Stomach (tissue), 9 donors: ENCODE results near the gene ASB16. TPM values are rescaled to one million over a fixed set of nuclear protein-coding genes. Genes with fewer than 3 reads are reported as not detected.
A peak's percentile ranks its signal among the peaks of the same experiment; 100 is the strongest.

Experiments
- DNase-seq, 2 donors: peaks; one replicate each; pipeline versions ENCODE4 v3.0.0 to v3.0.0-alpha.2; 2013 to 2019
- H3K27ac ChIP-seq, 5 donors: fragments of 200-600 bp in 4 of 5; sonication (generic) in 4 of 5; one replicate each; pipeline ENCODE4 v1.5.1; 2013 to 2019; ENCODE audit warnings: mild to moderate bottlenecking in 1 of 5, moderate library complexity in 1 of 5
- H3K27me3 ChIP-seq, 3 donors: fragments of 200-600 bp; sonication (generic); one replicate each; pipeline ENCODE4 v1.5.1; 2017 to 2019; ENCODE audit warnings: mixed run types in 1 of 3
- H3K36me3 ChIP-seq, 4 donors: fragments of 200-600 bp; sonication (generic); 1 replicate in 3 of 4; 2 replicates in 1 of 4; pipeline ENCODE4 v1.5.1; 2016 to 2019
- H3K4me1 ChIP-seq, 4 donors: fragments of 200-600 bp; sonication (generic); one replicate each; pipeline ENCODE4 v1.5.1; 2016 to 2019
- H3K4me3 ChIP-seq, 4 donors: fragments of 200-600 bp; sonication (generic) in 3 of 4; one replicate each; pipeline ENCODE4 v1.5.1; 2016 to 2019; ENCODE audit warnings: mild to moderate bottlenecking in 1 of 4
- H3K9me3 ChIP-seq, 4 donors: fragments of 200-600 bp; sonication (generic); one replicate each; pipeline ENCODE4 v1.5.1; 2016 to 2019
- EP300 ChIP-seq: sonication (generic); formaldehyde crosslinking; IDR thresholded peaks from one replicate; pipeline ENCODE4 v1.6.1; 2017; ENCODE audit warnings: antibody characterized with exemption
- POLR2A ChIP-seq, 4 donors: fragments of 450-650 bp; IDR thresholded peaks; one replicate each; pipeline ENCODE4 v1.6.1; 2016; ENCODE audit warnings: antibody characterized with exemption in 4 of 4, control low read depth in 2 of 4, mild to moderate bottlenecking in 1 of 4, moderate library complexity in 1 of 4
- POLR2AphosphoS5 ChIP-seq, 3 donors: sonication (generic); formaldehyde crosslinking; IDR thresholded peaks; one replicate each; pipeline ENCODE4 v1.6.1; 2016; ENCODE audit warnings: antibody characterized with exemption in 3 of 3
- WGBS, 5 donors: extraction: QIAGEN DNeasy Blood & Tissue Kit in 3 of 5; methylation state at CpG; one replicate each; pipeline versions ENCODE4 v1.1.5 to v1.1.7; 2013 to 2018; 5-methylcytosine and 5-hydroxymethylcytosine counted together
- intact Hi-C: fragments of 100-400 bp; cut with DNase I; formaldehyde crosslinking; loops from one replicate; pipeline ENCODE4 v1.15.1; 2023; ENCODE audit warnings: low total_unique reads
- polyA plus RNA-seq, 3 donors: library from polyadenylated mRNA; stranded (reverse); fragments of 200-250 nt; gene quantifications; one replicate each; pipeline ENCODE4 v1.2.3, GENCODE V29; 2013
- total RNA-seq, 5 donors: library from RNA; depleted of rRNA; stranded (reverse); fragments of >200 nt; gene quantifications; one replicate each; pipeline versions ENCODE4 v1.1.0 to v1.2.3, GENCODE V29; 2014 to 2016
- TF ChIP-seq, protein P1 (sequence below), 7 experiments: fragments of 450-650 bp in 4 of 7; fragments of 200-600 bp in 3 of 7; sonication (generic) in 3 of 7; IDR thresholded peaks; one replicate each; pipeline ENCODE4 v1.5.1; 2016 to 2019; ENCODE audit warnings: antibody characterized with exemption in 7 of 7, control low read depth in 2 of 7, mild to moderate bottlenecking in 1 of 7
- donor health status: healthy with polysubstance abuse.
- donor health status: Bipolar disorder and iron deficiency.
- donor health status: healthy.

ASB16 gene
- total and polyA plus RNA-seq, 8 donors: 0.30 to 0.73 (median 0.31) TPM; not detected in 5

DNA sequence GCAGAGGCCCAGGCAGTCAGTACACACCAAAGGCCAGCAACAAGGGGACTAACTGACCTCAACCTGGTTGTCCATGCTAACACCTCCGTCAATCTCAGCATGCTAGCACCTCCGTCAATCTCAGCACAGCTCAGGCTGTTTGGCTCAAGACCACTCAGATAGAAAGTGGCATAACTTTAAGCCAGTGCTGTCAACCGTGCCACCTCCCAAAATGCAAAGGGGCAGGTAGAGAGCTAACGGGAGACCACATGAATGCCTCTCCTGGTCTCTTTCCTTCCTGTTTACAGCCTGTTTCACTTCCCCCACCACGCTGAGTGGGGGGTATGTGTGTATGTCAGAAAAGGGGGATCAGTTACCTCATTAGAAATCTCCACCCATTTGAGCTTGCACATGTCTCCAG is 45.7 kb downstream of the ASB16 start:
- no peaks in the 10 kb centered on the region for H3K9me3 ChIP-seq
- 75 to 86% (median 81%) methylated on average over 5 of the region's 5 CpGs for WGBS, 5 donors
- TF ChIP-seq POLR2AphosphoS5 (IDR thresholded peaks at IDR 0.05): no peak
- no peak for TF ChIP-seq POLR2A (IDR thresholded peaks at IDR 0.05)
- TF ChIP-seq, protein P1, sequence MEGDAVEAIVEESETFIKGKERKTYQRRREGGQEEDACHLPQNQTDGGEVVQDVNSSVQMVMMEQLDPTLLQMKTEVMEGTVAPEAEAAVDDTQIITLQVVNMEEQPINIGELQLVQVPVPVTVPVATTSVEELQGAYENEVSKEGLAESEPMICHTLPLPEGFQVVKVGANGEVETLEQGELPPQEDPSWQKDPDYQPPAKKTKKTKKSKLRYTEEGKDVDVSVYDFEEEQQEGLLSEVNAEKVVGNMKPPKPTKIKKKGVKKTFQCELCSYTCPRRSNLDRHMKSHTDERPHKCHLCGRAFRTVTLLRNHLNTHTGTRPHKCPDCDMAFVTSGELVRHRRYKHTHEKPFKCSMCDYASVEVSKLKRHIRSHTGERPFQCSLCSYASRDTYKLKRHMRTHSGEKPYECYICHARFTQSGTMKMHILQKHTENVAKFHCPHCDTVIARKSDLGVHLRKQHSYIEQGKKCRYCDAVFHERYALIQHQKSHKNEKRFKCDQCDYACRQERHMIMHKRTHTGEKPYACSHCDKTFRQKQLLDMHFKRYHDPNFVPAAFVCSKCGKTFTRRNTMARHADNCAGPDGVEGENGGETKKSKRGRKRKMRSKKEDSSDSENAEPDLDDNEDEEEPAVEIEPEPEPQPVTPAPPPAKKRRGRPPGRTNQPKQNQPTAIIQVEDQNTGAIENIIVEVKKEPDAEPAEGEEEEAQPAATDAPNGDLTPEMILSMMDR (IDR thresholded peaks at IDR 0.05): no peak
- no peak for TF ChIP-seq EP300
- H3K36me3 ChIP-seq: peaks cover 28 to 60% (median 56%) of the 10 kb centered on the region in 4 donors
- H3K27ac ChIP-seq: peak overlapping the region in 2 of 5 donors; percentile 8 to 50
- H3K4me3 ChIP-seq: no peak overlapping the region
- no peaks in the 10 kb centered on the region for H3K27me3 ChIP-seq
- H3K4me1 ChIP-seq: peaks cover 18 to 52% (median 36%) of the 10 kb centered on the region in 4 donors
- intact Hi-C loops: no loop called here
- DNase-seq: peak in 1 of 2 donors; percentile 47

DNA sequence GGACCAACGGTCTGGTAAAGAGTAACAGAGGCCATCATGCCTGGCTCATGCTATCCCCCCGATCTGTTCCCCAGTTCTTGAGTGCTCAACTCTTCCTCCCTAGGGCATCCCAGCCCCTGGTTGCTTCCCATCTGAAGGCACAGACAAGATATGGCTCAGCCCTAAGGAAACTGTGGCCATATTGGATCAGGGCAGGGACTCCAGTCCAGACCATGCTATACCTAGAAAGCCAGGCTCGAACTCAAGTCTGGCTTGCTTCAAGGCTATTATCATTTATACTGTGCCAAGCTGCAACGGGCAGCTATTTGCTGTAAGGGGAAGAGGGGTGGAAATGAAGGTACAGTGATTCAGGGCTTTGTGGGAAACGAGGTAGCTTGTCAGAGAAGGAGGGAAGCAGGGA is 46.2 kb downstream of the ASB16 start:
- intact Hi-C loops: no loop called here
- H3K4me3 ChIP-seq: no peak overlapping the region
- no peaks in the 10 kb centered on the region for H3K27me3 ChIP-seq
- H3K9me3 ChIP-seq: no peaks in the 10 kb centered on the region
- H3K4me1 ChIP-seq: peaks cover 13 to 49% (median 32%) of the 10 kb centered on the region in 4 donors
- TF ChIP-seq POLR2AphosphoS5 (IDR thresholded peaks at IDR 0.05): no peak
- 65 to 74% (median 70%) methylated on average over 5 of the region's 5 CpGs for WGBS, 5 donors
- H3K27ac ChIP-seq: peak overlapping the region in 2 of 5 donors; percentile 8 to 50
- DNase-seq: peak in 1 of 2 donors; percentile 1
- H3K36me3 ChIP-seq: peaks cover 24 to 55% (median 51%) of the 10 kb centered on the region in 4 donors

DNA sequence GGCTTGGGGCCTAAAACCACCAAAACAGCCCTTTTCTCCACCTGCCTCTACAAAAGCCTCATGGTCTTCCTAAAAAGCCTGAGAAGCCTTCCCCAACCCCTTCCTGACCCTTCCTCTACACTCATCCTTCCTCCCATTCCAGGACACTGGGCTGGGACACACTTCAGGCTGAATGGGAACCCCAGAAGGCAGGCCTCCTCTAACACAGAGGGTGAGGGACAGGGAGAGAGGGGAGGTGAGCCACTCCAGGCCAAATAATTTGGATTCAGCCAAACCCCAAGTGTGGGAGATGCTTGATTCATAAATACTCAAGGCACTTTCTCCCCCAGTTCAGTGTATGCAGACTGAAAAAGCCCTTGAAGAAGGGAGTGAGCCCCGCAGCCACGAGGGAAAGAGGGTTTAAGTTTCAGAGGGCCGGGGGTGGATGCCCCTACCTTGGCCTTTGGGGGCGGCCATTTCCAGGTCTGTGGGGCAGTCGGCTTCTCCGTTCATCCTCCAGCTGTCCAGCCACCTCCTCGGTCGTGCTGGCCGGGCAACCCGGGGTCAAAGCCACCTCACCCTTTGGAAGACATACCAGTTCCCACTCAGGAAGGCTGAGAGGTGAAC is 47.3 kb downstream of the ASB16 start:
- TF ChIP-seq EP300 (no peak), POLR2A (IDR thresholded peaks at IDR 0.05) (no peak), POLR2AphosphoS5 (IDR thresholded peaks at IDR 0.05) (no peak)
- TF ChIP-seq, protein P1 (IDR thresholded peaks at IDR 0.05): no peak
- H3K4me3 ChIP-seq: peak overlapping the region; percentile 73 to 99 (median 86)
- H3K9me3 ChIP-seq: no peaks in the 10 kb centered on the region
- 3 to 10% (median 4%) methylated on average over 4 to 10 of the region's 10 CpGs for WGBS, 5 donors
- intact Hi-C loops: no loop called here
- peak overlapping the region; percentile 25 to 100 (median 96) for H3K27ac ChIP-seq
- peaks cover 23 to 45% (median 41%) of the 10 kb centered on the region in 4 donors for H3K36me3 ChIP-seq
- peaks cover 20 to 52% (median 36%) of the 10 kb centered on the region in 4 donors for H3K4me1 ChIP-seq
- H3K27me3 ChIP-seq: no peaks in the 10 kb centered on the region
- DNase-seq: no peak

DNA sequence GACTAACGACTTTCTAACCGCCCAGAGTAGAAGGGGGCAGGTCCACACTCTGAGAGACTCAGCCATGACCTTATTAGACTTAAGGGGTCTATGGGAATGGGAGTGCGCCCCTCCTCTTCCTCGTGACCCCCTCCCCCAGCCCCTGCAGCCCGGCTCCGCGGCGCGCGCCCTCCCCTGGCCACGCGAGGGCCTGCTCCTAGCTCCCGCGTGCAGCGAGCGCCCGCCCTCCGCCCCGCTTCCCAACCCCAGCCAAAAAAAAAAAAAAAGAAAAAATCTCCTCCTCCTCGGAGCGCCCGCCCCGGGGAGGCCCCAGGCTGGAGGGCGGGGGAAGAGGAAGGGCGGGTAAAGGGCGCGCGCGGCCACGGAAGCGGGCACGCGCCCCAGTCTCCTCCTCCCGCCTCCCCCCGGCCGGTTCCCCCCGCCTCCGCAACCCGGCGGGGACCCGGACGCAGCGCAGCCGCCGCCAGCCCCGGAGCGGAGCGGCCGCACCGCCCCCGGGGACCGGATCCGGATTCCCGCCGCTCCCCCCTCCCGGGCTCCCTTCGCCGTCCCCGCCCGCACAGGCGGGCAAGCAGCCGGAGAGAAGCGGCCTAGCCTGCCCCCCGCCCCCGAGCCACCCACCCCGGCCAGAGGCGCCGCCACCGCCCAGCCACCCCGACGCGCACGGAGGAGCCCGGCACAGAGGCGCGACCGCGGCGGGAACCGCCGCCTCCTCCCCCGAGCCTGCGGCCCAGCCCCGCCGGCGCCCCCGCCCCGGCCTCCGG is 48.0 kb downstream of the ASB16 start:
- intact Hi-C loops: no loop called here
- H3K4me3 ChIP-seq: peak overlapping the region; percentile 73 to 99 (median 86)
- H3K36me3 ChIP-seq: peaks cover 23 to 38% (median 36%) of the 10 kb centered on the region in 4 donors
- TF ChIP-seq, protein P1 (IDR thresholded peaks at IDR 0.05): peak in 5 of 7 experiments; percentile 24 to 64 (median 50)
- TF ChIP-seq POLR2A (IDR thresholded peaks at IDR 0.05) (no peak), EP300 (no peak), POLR2AphosphoS5 (IDR thresholded peaks at IDR 0.05) (peak in 2 of 3 donors; percentile 60 to 75)
- 0 to 1% (median 0%) methylated on average over 4 to 77 of the region's 89 CpGs for WGBS, 5 donors
- H3K4me1 ChIP-seq: peaks cover 26 to 56% (median 43%) of the 10 kb centered on the region in 4 donors
- peak; percentile 91 to 97 for DNase-seq
- peak overlapping the region; percentile 96 to 100 (median 99) for H3K27ac ChIP-seq
- H3K27me3 ChIP-seq: no peaks in the 10 kb centered on the region
- H3K9me3 ChIP-seq: no peaks in the 10 kb centered on the region
